ENCODE results near the gene CPD.

Gene CPD

DNA sequence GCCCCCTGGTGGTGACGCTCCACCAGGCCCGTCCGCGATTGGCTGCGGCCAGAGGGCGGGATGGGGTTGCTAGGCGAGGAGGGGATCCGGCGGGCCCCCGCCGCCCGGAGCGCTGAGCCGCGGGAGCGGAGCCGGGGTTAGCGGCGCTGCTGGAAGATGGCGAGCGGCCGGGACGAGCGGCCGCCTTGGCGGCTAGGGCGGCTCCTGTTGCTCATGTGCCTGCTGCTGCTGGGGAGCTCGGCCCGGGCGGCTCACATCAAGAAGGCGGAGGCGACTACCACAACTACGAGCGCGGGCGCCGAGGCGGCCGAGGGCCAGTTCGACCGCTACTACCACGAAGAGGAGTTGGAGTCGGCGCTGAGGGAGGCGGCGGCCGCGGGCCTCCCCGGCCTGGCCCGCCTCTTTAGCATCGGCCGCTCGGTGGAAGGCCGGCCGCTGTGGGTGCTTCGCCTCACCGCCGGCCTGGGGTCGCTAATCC lies at the start of gene CPD:
Gene CPD, plus strand, starts transcription at position 103 of the 478 bp plus-strand sequence. Its CDS starts 54 bp downstream, at position 157.
- TF ChIP-seq CTCF (IDR thresholded peaks at IDR 0.05; ENCODE audit: low read depth, low read length, missing control alignments) = no peak
- H3K4me3 ChIP-seq (replicated peaks; ENCODE audit: low read depth, low read length) = peak within 1 kb of the TSS; percentile 59
- DNase-seq (ENCODE audit: extremely low read depth, low read depth) = peak; percentile 69

DNA sequence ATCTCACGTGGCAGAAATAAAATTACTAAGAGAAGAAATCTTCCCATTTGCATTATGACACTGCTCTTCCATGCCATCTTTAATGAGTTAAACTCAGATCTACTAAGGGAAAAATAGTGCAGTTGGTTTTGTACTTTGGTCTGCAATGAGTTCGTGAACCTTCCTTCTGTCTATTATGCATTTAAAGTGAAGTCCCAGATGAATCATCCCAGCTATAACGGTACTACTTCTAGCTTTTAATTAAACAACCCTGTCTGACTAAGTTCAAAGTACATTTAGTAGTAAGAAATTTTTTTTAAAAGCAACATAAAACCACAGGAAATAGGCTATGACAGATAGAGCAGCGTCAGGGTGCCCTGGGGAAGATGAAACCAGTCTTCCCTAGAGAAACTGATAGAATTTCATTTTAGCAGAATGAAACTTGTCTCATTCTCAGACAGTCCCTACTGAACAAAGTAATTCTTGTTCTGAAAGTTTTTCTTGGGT lies 46.6 kb upstream of the CPD start:
- TF ChIP-seq CTCF (IDR thresholded peaks at IDR 0.05; ENCODE audit: low read depth, low read length, missing control alignments) = no peak
- peak; percentile 31 for DNase-seq (ENCODE audit: extremely low read depth, low read depth)

GRCh38 chr17:30333503-30334360 lies 45.0 kb upstream of the CPD start, which contains the start of gene TMIGD1:
Gene TMIGD1 (minus strand): TSS chr17:30334057. CDS start chr17:30332133, 1,924 bp downstream.
- DNase-seq (ENCODE audit: extremely low read depth, low read depth) = no peak
- no peak within 1 kb of the TSS for H3K4me3 ChIP-seq (replicated peaks; ENCODE audit: low read depth, low read length)
- TF ChIP-seq CTCF (IDR thresholded peaks at IDR 0.05; ENCODE audit: low read depth, low read length, missing control alignments) = no peak

More for the DNA sequence above, 46.6 kb upstream of the CPD start:
- H3K4me3 ChIP-seq (replicated peaks; ENCODE audit: low read depth, low read length) = no peak overlapping the region

- no peak for TF ChIP-seq CTCF (IDR thresholded peaks at IDR 0.05; ENCODE audit: low read depth, low read length, missing control alignments)
- no peak for DNase-seq (ENCODE audit: extremely low read depth, low read depth)
Measured at GRCh38 chr17:30334421-30334820, 44.3 kb upstream of the CPD start.

DNA sequence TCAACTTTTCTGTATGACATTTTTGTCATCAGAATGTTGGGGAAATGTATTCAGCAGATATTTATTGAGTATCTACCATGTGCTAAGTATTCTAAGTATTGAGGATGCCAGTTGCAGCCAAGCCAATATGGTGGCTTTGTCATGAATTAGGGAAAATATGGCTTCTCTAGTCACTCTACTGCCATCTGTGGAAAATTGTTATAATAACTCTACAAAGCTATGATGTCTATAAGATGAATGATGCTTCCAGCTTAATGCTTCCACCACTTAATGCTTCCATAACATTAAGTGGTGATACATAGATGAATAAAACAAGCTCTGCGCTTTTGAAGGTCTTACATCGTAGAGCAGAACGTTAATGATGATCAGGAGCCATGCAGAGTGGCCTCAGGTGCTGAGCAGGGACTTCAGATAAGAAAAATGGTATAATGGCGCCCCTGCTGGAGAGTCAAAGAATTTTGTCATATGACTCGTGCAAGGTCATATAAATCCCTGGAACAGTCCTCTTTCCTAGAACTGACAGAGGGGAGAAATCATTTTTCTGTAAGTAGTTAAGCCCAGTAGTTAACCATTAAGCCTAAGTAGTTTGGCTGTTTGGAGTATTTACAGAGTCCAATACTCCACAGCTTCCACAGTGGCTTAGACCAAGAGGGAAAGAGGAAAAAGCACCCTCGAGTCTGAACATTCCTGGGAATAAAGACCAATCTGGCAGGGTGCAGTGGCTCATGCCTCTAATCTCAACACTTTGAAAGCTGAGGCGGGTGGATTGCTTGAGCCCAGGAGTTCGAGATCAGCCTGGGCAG lies 42.2 kb upstream of the CPD start:
- DNase-seq (ENCODE audit: extremely low read depth, low read depth) = peak; percentile 32
- no peak overlapping the region for H3K4me3 ChIP-seq (replicated peaks; ENCODE audit: low read depth, low read length)
- TF ChIP-seq CTCF (IDR thresholded peaks at IDR 0.05; ENCODE audit: low read depth, low read length, missing control alignments) = peak; percentile 69

More at GRCh38 chr17:30334421-30334820, 44.3 kb upstream of the CPD start:
- no peak overlapping the region for H3K4me3 ChIP-seq (replicated peaks; ENCODE audit: low read depth, low read length)

- TF ChIP-seq CTCF (IDR thresholded peaks at IDR 0.05; ENCODE audit: low read depth, low read length, missing control alignments) = no peak
- DNase-seq (ENCODE audit: extremely low read depth, low read depth) = no peak
- no peak overlapping the region for H3K4me3 ChIP-seq (replicated peaks; ENCODE audit: low read depth, low read length)
Measured at GRCh38 chr17:30337393-30337999, 41.2 kb upstream of the CPD start.
